NT2/D1 (cell line): Measurements from ENCODE around the gene ANK3.

ENCODE experiments used
- SUZ12 ChIP-seq: IDR thresholded peaks from 2 replicates; pipeline ENCODE4 v1.6.1; 2011; ENCODE audit not compliant: insufficient read length, insufficient read depth; ENCODE audit errors: extremely low read depth
- YY1 ChIP-seq: IDR thresholded peaks from 2 replicates; pipeline ENCODE4 v1.6.1; 2011; ENCODE audit not compliant: insufficient read length, insufficient read depth

GRCh38 chr10:60044971-60045370 lies 344.7 kb downstream of the ANK3 start:
- TF ChIP-seq YY1: no peak
- no peak for TF ChIP-seq SUZ12
